Measurements from ENCODE around the gene TASOR2.

TASOR2 gene

DNA sequence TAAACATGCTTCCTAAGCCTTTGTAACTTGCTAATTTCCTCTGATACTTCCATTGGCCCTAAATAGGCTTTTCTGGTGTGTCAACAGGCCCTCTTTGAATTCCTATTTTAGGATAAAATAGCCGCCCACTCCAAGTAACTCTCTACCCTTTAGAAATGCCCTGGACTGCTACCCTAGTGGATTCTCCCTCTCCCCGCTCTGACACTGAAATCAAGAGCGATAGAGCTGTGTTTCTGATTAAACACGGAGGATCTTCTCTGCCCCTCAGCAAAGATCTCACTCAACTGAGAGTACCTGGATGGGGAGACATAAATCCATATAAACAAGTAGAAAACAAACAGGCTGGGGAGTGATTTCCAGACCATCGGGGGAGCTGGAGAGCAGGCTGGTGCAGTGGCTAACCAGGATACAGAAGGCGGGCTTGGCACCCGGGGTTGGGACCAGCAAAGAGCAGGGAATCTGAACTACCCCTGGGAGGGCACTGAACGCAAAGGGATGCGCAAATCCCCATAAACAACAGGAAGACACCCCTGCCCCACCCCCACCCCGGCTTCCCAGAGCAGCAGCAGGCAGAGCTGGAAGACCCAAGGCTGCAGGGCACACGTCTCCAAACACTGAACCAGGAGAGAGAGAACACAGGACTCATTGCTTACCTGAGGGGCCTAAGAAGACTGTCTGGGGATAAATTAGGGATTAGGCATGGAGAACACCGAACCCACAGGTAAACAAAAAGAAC lies 20.8 kb upstream of the TASOR2 start:
- TF ChIP-seq GATA2 (IDR thresholded peaks at IDR 0.05; ENCODE audit: low read depth, low read length) (no peak), GATA3 (IDR thresholded peaks at IDR 0.05; ENCODE audit: low read depth, low read length) (no peak)

DNA sequence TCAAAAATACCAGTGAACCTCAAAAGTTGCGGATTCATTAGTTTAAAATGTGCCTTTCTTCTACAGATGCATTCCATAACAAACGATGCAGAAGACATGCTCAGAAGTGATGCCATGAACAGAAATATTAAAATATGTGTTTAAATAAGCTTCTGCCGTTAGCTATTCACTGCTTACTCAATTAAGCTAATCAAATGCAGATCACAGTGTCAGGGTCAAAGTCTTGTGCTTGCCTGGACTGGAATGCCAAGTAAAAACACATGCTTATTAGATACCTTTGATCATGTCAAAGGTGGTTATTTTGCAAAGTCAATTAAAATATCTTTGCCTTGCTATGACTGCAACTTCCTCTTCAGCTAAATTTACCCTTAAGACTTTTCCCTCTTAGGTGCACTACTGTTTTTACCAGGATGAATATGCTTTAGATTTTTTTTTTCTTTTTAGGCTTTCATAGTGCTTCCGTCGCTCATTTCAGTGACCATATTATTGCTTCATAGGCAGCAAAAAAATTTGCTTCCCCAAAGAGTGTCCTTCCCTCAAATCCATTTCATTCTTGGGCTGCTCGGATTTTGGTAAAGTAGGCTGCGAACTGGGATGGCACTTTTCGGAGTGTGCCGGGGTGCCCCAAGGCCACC lies 19.1 kb upstream of the TASOR2 start:
- TF ChIP-seq GATA3 (IDR thresholded peaks at IDR 0.05; ENCODE audit: low read depth, low read length): no peak
- no peak for TF ChIP-seq GATA2 (IDR thresholded peaks at IDR 0.05; ENCODE audit: low read depth, low read length)

DNA sequence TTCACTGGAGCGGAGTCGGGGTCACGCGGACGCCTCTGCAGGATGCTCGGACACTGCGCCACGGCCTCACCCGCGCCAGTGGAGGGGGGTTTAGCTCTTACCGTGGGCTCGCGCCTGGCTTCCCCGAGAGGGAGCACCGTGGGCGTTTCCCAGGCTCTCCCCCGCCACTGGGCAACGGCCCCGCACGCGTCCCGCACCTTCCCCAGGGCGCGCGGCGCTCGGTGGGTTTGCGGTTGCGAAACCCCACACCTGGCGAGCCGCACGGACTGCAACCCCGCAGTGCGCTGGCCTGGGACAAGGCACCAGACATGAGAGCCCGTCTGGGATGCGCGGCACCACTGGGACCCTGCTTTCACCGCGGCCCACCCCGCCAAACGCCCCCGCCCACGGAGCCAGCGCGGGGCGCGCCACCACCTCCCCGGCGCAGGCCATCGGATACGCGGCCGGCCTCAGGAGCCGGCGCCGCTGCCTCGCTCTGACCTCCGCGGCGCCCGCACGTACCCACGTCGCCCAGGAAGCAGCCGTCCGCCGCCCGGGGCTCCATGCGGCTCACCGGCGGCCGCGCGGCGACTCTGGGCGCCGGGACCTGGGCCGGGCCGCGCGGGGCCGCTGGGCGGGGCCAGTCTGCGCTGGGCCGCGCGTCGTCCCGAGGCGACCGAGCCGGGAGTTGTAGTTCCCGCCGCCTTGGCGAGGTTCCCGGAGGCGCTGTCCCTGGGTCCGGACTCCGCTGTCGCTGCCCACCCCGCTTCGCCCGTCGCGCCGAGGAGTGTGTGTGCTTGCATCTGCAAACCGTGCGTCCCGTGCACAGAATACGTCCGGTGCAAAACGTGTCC lies 18.4 kb upstream of the TASOR2 start, which contains the start of gene ASB13:
ASB13 (minus strand) TSS at position 588 of the 833 bp plus-strand sequence; CDS start at position 544, 44 bp downstream.
- TF ChIP-seq GATA3 (IDR thresholded peaks at IDR 0.05; ENCODE audit: low read depth, low read length) (no peak), GATA2 (IDR thresholded peaks at IDR 0.05; ENCODE audit: low read depth, low read length) (no peak)

DNA sequence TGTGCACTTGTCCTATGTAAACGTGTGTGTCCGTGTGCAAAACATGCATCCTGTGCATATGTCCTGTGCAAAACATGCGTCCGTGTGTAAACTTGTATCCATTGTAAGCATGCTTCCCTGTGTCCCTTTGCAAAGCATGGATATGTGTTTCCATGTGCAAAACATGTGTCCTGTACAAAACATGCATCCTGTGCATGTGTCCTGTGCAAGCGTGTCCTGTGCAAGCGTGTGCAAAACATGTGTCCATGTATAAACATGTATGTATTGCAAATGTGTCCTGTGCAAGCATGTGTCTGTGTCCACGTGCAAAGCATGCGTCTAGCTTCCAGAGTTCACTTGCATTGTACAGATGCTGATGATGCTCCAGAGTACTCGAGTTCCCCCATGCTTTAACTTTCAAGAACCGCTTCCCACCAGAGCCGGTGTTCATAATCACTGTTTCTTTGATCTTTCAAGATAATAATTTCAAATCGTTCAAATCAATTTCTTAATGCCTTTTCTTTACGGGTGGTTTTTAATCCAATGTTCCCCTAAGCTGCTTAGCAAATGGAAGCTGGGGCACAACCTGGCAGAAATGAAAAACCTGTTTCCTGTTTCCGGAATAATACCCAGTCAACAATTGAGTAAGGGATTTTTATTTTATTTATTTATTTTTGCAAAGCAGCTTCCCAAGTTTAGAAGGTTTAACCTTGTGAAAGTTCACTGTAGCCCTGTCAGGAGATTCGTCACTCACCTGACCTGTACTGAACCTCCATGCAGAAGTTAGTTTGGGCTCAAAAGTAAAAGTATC lies 17.6 kb upstream of the TASOR2 start:
- TF ChIP-seq GATA2 (IDR thresholded peaks at IDR 0.05; ENCODE audit: low read depth, low read length): no peak

DNA sequence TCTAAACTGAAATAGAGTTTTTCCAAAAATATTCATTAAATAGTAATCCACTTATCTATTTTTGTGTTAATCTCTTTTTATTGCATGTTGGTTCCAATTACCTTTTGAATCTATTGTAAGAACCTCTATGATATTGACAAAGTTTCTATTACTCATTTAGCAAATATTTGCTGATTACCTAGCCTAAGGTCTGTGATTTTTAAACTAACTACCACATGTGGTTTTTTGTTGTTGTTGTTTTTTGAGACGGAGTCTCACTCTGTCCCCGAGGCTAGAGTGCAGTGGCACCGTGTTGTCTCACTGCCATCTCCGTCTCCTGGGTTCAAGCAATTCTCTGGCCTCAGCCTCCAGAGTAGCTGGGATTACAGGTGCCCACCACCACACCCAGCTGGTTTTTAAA lies 16.2 kb upstream of the TASOR2 start:
- no peak for TF ChIP-seq GATA3 (IDR thresholded peaks at IDR 0.05; ENCODE audit: low read depth, low read length)
- TF ChIP-seq GATA2 (IDR thresholded peaks at IDR 0.05; ENCODE audit: low read depth, low read length): no peak

DNA sequence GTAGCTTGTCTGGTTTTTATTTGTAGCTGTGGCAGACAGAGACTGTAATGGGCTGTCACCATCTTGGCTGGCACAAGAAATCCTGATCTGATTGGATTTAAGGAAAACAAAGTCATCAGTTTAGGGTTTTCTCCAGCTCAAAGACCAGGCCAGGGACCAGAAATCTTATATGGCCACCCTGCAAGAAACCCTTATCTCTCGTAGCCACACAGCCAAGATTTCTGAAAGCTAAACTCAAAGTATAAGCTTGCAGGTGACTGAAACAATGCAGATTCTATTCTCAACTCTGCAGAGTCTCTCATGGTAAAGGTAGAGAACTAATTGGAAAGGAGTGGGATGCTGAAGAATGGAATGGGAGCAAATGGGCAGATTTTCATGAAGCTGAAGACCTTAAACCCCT lies 15.0 kb upstream of the TASOR2 start:
- no peak for TF ChIP-seq GATA2 (IDR thresholded peaks at IDR 0.05; ENCODE audit: low read depth, low read length)
- TF ChIP-seq GATA3 (IDR thresholded peaks at IDR 0.05; ENCODE audit: low read depth, low read length): no peak

DNA sequence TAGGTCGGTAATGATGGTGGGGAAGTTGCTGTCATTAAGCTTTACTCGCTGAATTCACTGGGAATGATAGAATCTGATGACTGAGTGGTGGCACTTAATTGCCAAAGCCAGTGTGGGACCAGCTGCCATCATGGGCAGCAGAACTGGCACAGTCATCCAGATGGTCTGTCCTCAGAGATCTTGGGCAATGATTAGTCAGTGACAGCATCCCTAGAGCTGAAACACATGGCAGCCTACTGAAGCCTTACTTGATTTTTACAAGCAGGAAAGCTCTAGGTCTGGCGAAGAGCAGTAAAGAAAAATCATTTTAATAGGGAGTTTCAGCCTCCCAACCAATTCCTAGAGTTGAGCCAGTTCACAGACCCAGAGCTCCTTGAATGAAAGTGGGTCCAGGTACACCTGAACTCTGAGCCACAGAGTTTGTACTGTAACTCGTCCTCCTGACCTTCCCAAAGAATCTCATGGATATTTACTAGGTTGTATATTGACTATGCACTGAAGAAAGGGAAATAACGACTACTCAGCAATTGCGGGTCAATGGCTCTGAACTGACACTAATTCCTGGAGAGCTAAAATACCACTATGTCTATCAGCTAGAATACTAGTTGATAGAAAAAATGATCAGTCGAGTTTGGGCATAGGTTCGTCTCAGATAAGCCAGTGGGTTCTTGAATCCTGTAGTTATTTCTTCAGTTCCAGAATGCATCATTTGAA lies 13.8 kb upstream of the TASOR2 start:
- TF ChIP-seq GATA3 (IDR thresholded peaks at IDR 0.05; ENCODE audit: low read depth, low read length) (peak; percentile 64), GATA2 (IDR thresholded peaks at IDR 0.05; ENCODE audit: low read depth, low read length) (peak; percentile 95)

DNA sequence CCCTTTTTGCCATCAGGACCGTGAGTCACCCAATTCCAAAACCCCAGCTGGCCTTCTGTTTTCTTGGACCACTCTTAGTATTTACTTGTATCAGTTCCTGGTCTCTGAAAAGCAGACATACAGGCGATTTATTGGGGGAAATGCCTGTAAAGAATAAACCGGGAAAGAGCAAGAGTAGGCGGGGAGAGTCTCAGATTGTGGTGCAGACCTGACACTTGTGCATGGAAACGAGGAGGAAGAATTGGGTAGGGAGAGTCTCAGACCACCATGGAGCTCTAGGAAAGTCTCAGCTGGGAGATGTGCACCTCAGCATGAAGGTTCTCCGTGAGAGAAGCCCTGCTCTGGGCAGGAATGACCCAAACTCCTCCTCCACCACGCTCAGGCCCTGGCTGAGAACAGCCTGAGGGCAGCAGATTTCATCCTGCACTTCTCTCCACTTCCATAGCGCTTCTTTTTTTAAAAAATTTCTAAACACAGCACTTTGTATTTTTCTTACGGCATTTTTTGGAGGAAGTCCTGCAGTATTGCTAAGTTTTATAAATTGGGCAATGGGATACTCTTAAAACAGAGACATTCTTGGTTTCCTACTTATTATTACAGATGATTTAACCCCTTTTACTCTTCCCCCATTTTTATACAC lies 6.1 kb upstream of the TASOR2 start:
- TF ChIP-seq GATA2 (IDR thresholded peaks at IDR 0.05; ENCODE audit: low read depth, low read length) (no peak), GATA3 (IDR thresholded peaks at IDR 0.05; ENCODE audit: low read depth, low read length) (no peak)

DNA sequence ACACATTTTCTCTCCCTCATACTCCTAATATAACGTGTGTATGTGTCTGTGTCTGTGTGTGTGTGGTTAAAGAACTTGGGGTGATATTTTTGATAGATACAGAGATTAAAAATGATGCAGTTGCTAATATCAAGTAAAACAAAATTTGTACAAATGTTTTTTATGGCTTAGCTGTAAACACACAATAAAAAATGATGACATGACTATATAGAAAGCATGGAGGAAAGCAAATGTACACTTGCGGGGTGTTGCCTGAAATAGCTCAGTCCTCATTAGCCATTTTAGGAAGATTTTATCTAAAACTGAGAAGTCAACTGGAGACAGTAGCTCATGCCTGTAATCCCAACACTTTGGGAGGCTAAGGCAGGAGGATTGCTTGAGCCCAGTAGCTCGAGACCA lies 5.6 kb upstream of the TASOR2 start:
- TF ChIP-seq GATA2 (IDR thresholded peaks at IDR 0.05; ENCODE audit: low read depth, low read length) (no peak), GATA3 (IDR thresholded peaks at IDR 0.05; ENCODE audit: low read depth, low read length) (no peak)

DNA sequence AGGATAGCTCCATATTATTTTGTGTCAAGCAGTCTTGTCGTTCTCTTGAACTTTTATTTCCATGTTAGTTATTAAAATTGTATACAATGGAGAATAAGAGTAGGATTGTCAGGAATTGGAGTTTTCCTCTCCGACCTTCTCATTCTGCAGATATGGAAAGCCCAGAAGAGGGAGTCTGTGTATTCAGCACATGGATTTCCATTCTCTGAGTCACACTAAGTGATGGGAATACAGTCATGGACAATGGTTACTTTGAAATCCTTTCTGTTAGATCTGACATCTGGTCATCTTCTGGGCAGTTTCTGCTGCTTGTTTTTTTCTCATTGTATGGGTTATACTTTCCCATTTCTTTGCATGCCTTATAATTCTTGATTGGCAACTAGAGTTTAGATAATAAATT lies 5.0 kb upstream of the TASOR2 start:
- TF ChIP-seq GATA3 (IDR thresholded peaks at IDR 0.05; ENCODE audit: low read depth, low read length): no peak
- TF ChIP-seq GATA2 (IDR thresholded peaks at IDR 0.05; ENCODE audit: low read depth, low read length): no peak

DNA sequence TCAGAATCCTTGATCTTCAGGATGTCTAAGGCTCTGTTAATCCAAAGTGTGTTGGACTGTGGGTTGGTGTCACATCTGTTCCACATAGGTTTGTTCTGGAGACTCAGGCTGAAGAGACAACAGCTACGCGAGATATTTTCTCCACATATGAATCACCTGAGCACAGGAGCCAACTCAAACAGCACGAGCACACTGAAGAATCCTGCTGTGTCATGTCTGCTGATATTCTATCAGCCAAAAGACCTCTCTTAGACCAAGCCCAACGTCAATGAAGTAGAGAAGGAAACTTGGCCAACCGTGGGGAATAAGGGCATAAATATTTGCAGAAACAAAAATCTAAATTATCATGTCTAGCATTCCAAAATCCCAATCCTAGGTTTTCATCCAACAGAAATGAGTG lies 2.7 kb upstream of the TASOR2 start:
- TF ChIP-seq GATA2 (IDR thresholded peaks at IDR 0.05; ENCODE audit: low read depth, low read length): no peak

DNA sequence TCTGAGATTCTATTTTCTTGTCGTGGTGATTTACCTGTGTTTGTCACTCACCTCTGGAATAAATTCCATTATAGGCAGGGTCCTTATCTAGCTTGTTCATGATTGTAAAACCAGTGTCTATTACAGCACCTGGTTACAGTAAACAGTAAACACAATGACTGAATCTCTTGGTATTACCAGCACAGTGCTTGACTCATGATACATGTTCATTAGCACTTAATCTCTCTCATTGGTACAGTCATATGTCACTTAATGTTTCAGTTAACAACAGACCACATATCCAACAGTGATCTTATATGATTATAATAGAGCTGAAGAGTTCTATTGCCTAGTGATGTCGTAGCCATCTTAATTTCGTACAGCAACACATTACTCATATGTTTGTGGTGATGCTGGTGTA lies 1.6 kb upstream of the TASOR2 start:
- TF ChIP-seq GATA3 (IDR thresholded peaks at IDR 0.05; ENCODE audit: low read depth, low read length) (no peak), GATA2 (IDR thresholded peaks at IDR 0.05; ENCODE audit: low read depth, low read length) (no peak)

All from SH-SY5Y (cell line).